ENCODE data around the gene SIAH2. TPM values are rescaled to one million over a fixed set of nuclear protein-coding genes. Genes with fewer than 3 reads are reported as not detected.

SIAH2 gene
- polyA plus RNA-seq, 3 donors, result 24.6 to 43.5 (median 28.2) TPM

GRCh38 chr3:150737874-150738679 lies 24.9 kb downstream of the SIAH2 start:
- Mint-ChIP-seq H3K4me3 (no peak overlapping the region), H3K36me3 (peaks cover 20 to 27% of the 10 kb centered on the region in 2 donors), H3K9me3 (no peaks in the 10 kb centered on the region), H3K27me3 (ENCODE audit: low read depth in 3 of 3) (peaks cover 0 to 3% (median 3%) of the 10 kb centered on the region in 3 donors), H3K4me1 (peaks cover 32% of the 10 kb centered on the region), H3K27ac (peak overlapping the region; percentile 58 to 86 (median 77))
- no peak overlapping the region for H3K4me3 ChIP-seq (replicated peaks in 1 of 3; ENCODE audit: low read depth in 2 of 3, low read length in 3 of 3)
- DNase-seq, result peak in 2 of 3 donors; percentile 44 to 64
- H3K27me3 ChIP-seq (ENCODE audit: control insufficient read depth in 2 of 2, insufficient read depth in 2 of 2, low read length in 2 of 2), result no peaks in the 10 kb centered on the region
- H3K9ac ChIP-seq (ENCODE audit: insufficient read depth, low read length, poor library complexity, severe bottlenecking), result no peak overlapping the region
- H3K9me3 ChIP-seq (replicated peaks in 1 of 2; ENCODE audit: control insufficient read depth in 1 of 2, insufficient read depth in 1 of 2, low read length in 2 of 2), result no peaks in the 10 kb centered on the region
- peak overlapping the region; percentile 8 for H3K4me2 ChIP-seq (replicated peaks; ENCODE audit: extremely low read depth, low read length, poor library complexity, severe bottlenecking)
- peak overlapping the region; percentile 4 for H2AFZ ChIP-seq (ENCODE audit: insufficient read depth, low read depth, low read length, poor library complexity, severe bottlenecking)
- H4K20me1 ChIP-seq (ENCODE audit: insufficient read depth, low read length), result peaks cover 36% of the 10 kb centered on the region
- intact Hi-C loops (cut with micrococcal nuclease), result no loop called here
- no CpG with 5 or more reads among the region's 2 CpGs for WGBS (ENCODE audit: insufficient coverage)
- peaks cover 18 to 27% of the 10 kb centered on the region in 2 donors for H3K36me3 ChIP-seq (replicated peaks in 1 of 2; ENCODE audit: control insufficient read depth in 1 of 2, insufficient read depth in 2 of 2, low read length in 2 of 2)
- TF ChIP-seq CTCF (IDR thresholded peaks at IDR 0.05), result no peak
- H3K4me1 ChIP-seq (ENCODE audit: control insufficient read depth in 1 of 2, insufficient read depth in 2 of 2, low read length in 2 of 2), result peaks cover 27 to 33% of the 10 kb centered on the region in 2 donors
- H3K79me2 ChIP-seq (ENCODE audit: insufficient read depth, low read length), result peaks cover 13% of the 10 kb centered on the region
- H3K27ac ChIP-seq (ENCODE audit: low read depth in 1 of 2, low read length in 2 of 2), result peak overlapping the region; percentile 56

GRCh38 chr3:150736903-150737832 lies 25.8 kb downstream of the SIAH2 start:
- Mint-ChIP-seq H3K4me3 (no peak overlapping the region), H3K4me1 (peaks cover 32% of the 10 kb centered on the region), H3K27ac (peak overlapping the region in 5 of 7 donors; percentile 37 to 81 (median 75)), H3K9me3 (no peaks in the 10 kb centered on the region), H3K36me3 (peaks cover 14 to 21% of the 10 kb centered on the region in 2 donors), H3K27me3 (ENCODE audit: low read depth in 3 of 3) (peaks cover 0 to 3% (median 3%) of the 10 kb centered on the region in 3 donors)
- Histone ChIP-seq H3K79me2 (ENCODE audit: insufficient read depth, low read length) (peaks cover 5% of the 10 kb centered on the region), H3K27ac (ENCODE audit: low read depth in 1 of 2, low read length in 2 of 2) (peak overlapping the region in 1 of 2 donors; percentile 56), H3K36me3 (replicated peaks in 1 of 2; ENCODE audit: control insufficient read depth in 1 of 2, insufficient read depth in 2 of 2, low read length in 2 of 2) (peaks cover 15 to 18% of the 10 kb centered on the region in 2 donors), H4K20me1 (ENCODE audit: insufficient read depth, low read length) (peaks cover 26% of the 10 kb centered on the region), H3K9ac (ENCODE audit: insufficient read depth, low read length, poor library complexity, severe bottlenecking) (no peak overlapping the region), H3K4me1 (ENCODE audit: control insufficient read depth in 1 of 2, insufficient read depth in 2 of 2, low read length in 2 of 2) (peaks cover 27 to 33% of the 10 kb centered on the region in 2 donors), H3K27me3 (ENCODE audit: control insufficient read depth in 2 of 2, insufficient read depth in 2 of 2, low read length in 2 of 2) (no peaks in the 10 kb centered on the region), H3K4me3 (replicated peaks in 1 of 3; ENCODE audit: low read depth in 2 of 3, low read length in 3 of 3) (no peak overlapping the region), H2AFZ (ENCODE audit: insufficient read depth, low read depth, low read length, poor library complexity, severe bottlenecking) (no peak overlapping the region), H3K4me2 (replicated peaks; ENCODE audit: extremely low read depth, low read length, poor library complexity, severe bottlenecking) (no peak overlapping the region), H3K9me3 (replicated peaks in 1 of 2; ENCODE audit: control insufficient read depth in 1 of 2, insufficient read depth in 1 of 2, low read length in 2 of 2) (no peaks in the 10 kb centered on the region)
- intact Hi-C loops (cut with micrococcal nuclease), result no loop called here
- WGBS (ENCODE audit: insufficient coverage), result 70% methylated on average over 4 of the region's 8 CpGs
- DNase-seq, result peak in 1 of 3 donors; percentile 18
- no peak for TF ChIP-seq CTCF (IDR thresholded peaks at IDR 0.05)

Measured in CD14-positive monocyte (primary cell).